Fibroblast of lung (primary cell): ENCODE results near the gene THEM4. TPM values are rescaled to one million over a fixed set of nuclear protein-coding genes. Genes with fewer than 3 reads are reported as not detected.

Experiments used
- DNase-seq, 2 donors: peaks; one replicate each; pipeline versions ENCODE4 v3.0.0 to v3.0.0-alpha.2; 2010; ENCODE audit warnings: low read depth in 2 of 2
- H2AFZ ChIP-seq: 2 replicates; pipeline ENCODE4 v1.5.1; 2012; ENCODE audit warnings: low read length, control low read depth, inconsistent platforms
- H3K27ac ChIP-seq: 2 replicates; pipeline ENCODE4 v1.5.1; 2011; ENCODE audit warnings: low read length, control low read depth; ENCODE audit not compliant: insufficient read depth
- H3K27me3 ChIP-seq: 2 replicates; pipeline ENCODE4 v1.5.1; 2011; ENCODE audit warnings: mild to moderate bottlenecking, low read length; ENCODE audit not compliant: control insufficient read depth, insufficient read depth
- H3K36me3 ChIP-seq: 2 replicates; pipeline ENCODE4 v1.5.1; 2011; ENCODE audit warnings: low read length; ENCODE audit not compliant: control insufficient read depth, insufficient read depth
- H3K4me1 ChIP-seq: 2 replicates; pipeline ENCODE4 v1.5.1; 2011; ENCODE audit warnings: low read length; ENCODE audit not compliant: control insufficient read depth, insufficient read depth; ENCODE audit errors: extremely low read depth
- H3K4me2 ChIP-seq: 2 replicates; pipeline ENCODE4 v1.5.1; 2011; ENCODE audit warnings: low read length, control low read depth; ENCODE audit not compliant: insufficient read depth; ENCODE audit errors: extremely low read depth
- H3K4me3 ChIP-seq, 4 experiments: fragments of 200-600 bp in 1 of 4; sonication (generic) in 1 of 4; replicated peaks in 1 of 4; 2 replicates each; pipeline ENCODE4 v1.5.1; 2011 to 2016; ENCODE audit warnings: low read length in 4 of 4, low read depth in 3 of 4, mild to moderate bottlenecking in 3 of 4, control low read depth in 2 of 4, inconsistent platforms in 1 of 4, mixed read lengths in 1 of 4; ENCODE audit not compliant: insufficient read depth in 1 of 4; ENCODE audit errors: control extremely low read depth in 1 of 4
- H3K79me2 ChIP-seq: 2 replicates; pipeline ENCODE4 v1.5.1; 2012; ENCODE audit warnings: mild to moderate bottlenecking, low read length, inconsistent platforms; ENCODE audit not compliant: control insufficient read depth, insufficient read depth
- H3K9ac ChIP-seq: 2 replicates; pipeline ENCODE4 v1.5.1; 2011; ENCODE audit warnings: mild to moderate bottlenecking, low read length, control low read depth; ENCODE audit not compliant: insufficient read depth
- H3K9me3 ChIP-seq: 2 replicates; pipeline ENCODE4 v1.5.1; 2012; ENCODE audit warnings: low read depth, low read length; ENCODE audit not compliant: control insufficient read depth, insufficient read depth
- H4K20me1 ChIP-seq: 2 replicates; pipeline ENCODE4 v1.5.1; 2011; ENCODE audit warnings: low read length; ENCODE audit not compliant: control insufficient read depth, insufficient read depth; ENCODE audit errors: extremely low read depth
- EZH2 ChIP-seq: IDR thresholded peaks from 2 replicates; pipeline ENCODE4 v1.5.1; 2012; ENCODE audit warnings: low read length, control low read depth, mild to moderate bottlenecking; ENCODE audit errors: missing control alignments
- polyA plus RNA-seq, 2 donors: library from polyadenylated mRNA; depleted of rRNA in 1 of 2; stranded (reverse) in 1 of 2; unstranded in 1 of 2; fragments of >200 nt; gene quantifications; 2 replicates each; pipeline ENCODE4 v1.2.1, GENCODE V29; 2011 to 2012; ENCODE audit warnings: missing spikeins in 1 of 2
- total RNA-seq: library from RNA; depleted of rRNA; stranded (reverse); fragments of >200 nt; gene quantifications from 2 replicates; pipeline ENCODE4 v1.2.1, GENCODE V29; 2014
- TF ChIP-seq, protein P1 (sequence below), 2 donors: IDR thresholded peaks in 1 of 2; conservative IDR thresholded peaks in 1 of 2; 1 replicate in 1 of 2; 2 replicates in 1 of 2; pipeline ENCODE4 v1.5.1; 2011 to 2012; ENCODE audit warnings: low read length in 2 of 2, control low read depth in 1 of 2, inconsistent platforms in 1 of 2, low read depth in 1 of 2, mild to moderate bottlenecking in 1 of 2

THEM4 gene
- total and polyA plus RNA-seq, 2 donors (not counting 1 experiment from before 2014, with no cell fraction given) = 6.4 to 18.7 TPM

GRCh38 chr1:151891512-151891911, 17.8 kb downstream of the THEM4 start:
- Histone ChIP-seq H3K4me3 (no peak overlapping the region), H3K4me1 (no peaks in the 10 kb centered on the region), H3K4me2 (no peak overlapping the region), H2AFZ (no peak overlapping the region), H3K27me3 (no peaks in the 10 kb centered on the region), H4K20me1 (no peaks in the 10 kb centered on the region), H3K36me3 (no peaks in the 10 kb centered on the region), H3K9me3 (no peaks in the 10 kb centered on the region), H3K79me2 (no peaks in the 10 kb centered on the region), H3K9ac (no peak overlapping the region), H3K27ac (no peak overlapping the region)
- no peak for TF ChIP-seq EZH2
- TF ChIP-seq, protein P1, sequence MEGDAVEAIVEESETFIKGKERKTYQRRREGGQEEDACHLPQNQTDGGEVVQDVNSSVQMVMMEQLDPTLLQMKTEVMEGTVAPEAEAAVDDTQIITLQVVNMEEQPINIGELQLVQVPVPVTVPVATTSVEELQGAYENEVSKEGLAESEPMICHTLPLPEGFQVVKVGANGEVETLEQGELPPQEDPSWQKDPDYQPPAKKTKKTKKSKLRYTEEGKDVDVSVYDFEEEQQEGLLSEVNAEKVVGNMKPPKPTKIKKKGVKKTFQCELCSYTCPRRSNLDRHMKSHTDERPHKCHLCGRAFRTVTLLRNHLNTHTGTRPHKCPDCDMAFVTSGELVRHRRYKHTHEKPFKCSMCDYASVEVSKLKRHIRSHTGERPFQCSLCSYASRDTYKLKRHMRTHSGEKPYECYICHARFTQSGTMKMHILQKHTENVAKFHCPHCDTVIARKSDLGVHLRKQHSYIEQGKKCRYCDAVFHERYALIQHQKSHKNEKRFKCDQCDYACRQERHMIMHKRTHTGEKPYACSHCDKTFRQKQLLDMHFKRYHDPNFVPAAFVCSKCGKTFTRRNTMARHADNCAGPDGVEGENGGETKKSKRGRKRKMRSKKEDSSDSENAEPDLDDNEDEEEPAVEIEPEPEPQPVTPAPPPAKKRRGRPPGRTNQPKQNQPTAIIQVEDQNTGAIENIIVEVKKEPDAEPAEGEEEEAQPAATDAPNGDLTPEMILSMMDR (conservative IDR thresholded peaks at IDR 0.05 in 1 of 2, IDR thresholded peaks at IDR 0.05 in 1 of 2; ENCODE audit: low read depth in 1 of 2, low read length in 2 of 2) = no peak
- DNase-seq = no peak

DNA sequence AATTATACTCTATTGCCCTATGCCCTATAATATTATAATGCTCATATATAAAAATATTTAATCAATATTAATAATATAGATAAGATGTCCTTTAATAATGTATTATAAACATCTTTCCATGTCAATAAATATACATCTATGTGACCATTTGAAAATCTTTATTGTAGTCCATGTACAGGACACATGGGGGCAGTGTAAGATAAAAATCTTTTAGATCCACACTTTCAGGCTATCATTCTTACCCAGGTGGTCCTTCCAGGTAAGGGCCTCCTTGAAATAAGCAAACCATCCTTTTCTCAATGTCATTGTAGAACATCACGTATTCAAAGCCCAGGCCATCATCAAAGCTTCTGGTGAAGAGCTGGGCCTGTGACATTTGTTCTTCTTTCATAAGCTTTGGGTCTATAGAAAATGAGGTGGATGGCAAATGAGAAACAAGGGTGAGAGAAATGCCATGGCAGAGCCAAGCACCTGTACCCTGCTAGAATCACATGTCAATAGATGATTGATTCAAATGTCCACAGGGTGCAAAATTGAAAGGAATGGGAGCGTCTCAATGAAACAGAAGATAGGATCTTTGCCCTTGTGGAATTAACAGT, 20.2 kb downstream of the THEM4 start:
- Histone ChIP-seq H4K20me1 (no peaks in the 10 kb centered on the region), H3K4me2 (no peak overlapping the region), H3K27me3 (no peaks in the 10 kb centered on the region), H2AFZ (no peak overlapping the region), H3K4me3 (no peak overlapping the region), H3K36me3 (no peaks in the 10 kb centered on the region), H3K4me1 (no peaks in the 10 kb centered on the region), H3K79me2 (no peaks in the 10 kb centered on the region), H3K9ac (no peak overlapping the region), H3K9me3 (no peaks in the 10 kb centered on the region), H3K27ac (no peak overlapping the region)
- TF ChIP-seq, protein P1 (conservative IDR thresholded peaks at IDR 0.05 in 1 of 2, IDR thresholded peaks at IDR 0.05 in 1 of 2; ENCODE audit: low read depth in 1 of 2, low read length in 2 of 2) = peak; percentile 23 to 24
- no peak for TF ChIP-seq EZH2
- no peak for DNase-seq

DNA sequence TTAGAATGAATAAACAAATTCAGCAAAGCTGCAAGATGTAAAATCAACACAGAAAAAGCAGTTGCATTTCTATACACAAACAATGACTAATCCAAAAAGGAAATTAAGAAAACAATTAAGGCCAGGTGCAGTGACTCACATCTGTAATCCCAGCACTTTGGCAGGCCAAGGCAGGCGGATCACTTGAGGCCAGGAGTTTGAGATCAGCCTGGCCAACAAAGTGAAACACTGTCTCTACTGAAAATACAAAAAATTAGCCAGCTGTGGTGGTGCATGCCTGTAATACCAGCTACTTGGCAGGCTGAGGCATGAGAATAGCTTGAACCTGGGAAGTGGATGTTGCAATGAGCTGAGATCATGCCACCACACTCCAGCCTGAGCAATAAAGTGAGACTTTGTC, 22.3 kb downstream of the THEM4 start:
- Histone ChIP-seq H3K9me3 (no peaks in the 10 kb centered on the region), H3K27ac (no peak overlapping the region), H3K36me3 (no peaks in the 10 kb centered on the region), H3K79me2 (no peaks in the 10 kb centered on the region), H3K4me3 (no peak overlapping the region), H3K9ac (no peak overlapping the region), H2AFZ (no peak overlapping the region), H3K4me2 (no peak overlapping the region), H3K27me3 (no peaks in the 10 kb centered on the region), H3K4me1 (no peaks in the 10 kb centered on the region), H4K20me1 (no peaks in the 10 kb centered on the region)
- DNase-seq = peak; percentile 60 to 67
- TF ChIP-seq EZH2 = no peak
- TF ChIP-seq, protein P1 (conservative IDR thresholded peaks at IDR 0.05 in 1 of 2, IDR thresholded peaks at IDR 0.05 in 1 of 2; ENCODE audit: low read depth in 1 of 2, low read length in 2 of 2) = no peak
